ENCODE data around the gene KCNJ2.

Gene KCNJ2

DNA sequence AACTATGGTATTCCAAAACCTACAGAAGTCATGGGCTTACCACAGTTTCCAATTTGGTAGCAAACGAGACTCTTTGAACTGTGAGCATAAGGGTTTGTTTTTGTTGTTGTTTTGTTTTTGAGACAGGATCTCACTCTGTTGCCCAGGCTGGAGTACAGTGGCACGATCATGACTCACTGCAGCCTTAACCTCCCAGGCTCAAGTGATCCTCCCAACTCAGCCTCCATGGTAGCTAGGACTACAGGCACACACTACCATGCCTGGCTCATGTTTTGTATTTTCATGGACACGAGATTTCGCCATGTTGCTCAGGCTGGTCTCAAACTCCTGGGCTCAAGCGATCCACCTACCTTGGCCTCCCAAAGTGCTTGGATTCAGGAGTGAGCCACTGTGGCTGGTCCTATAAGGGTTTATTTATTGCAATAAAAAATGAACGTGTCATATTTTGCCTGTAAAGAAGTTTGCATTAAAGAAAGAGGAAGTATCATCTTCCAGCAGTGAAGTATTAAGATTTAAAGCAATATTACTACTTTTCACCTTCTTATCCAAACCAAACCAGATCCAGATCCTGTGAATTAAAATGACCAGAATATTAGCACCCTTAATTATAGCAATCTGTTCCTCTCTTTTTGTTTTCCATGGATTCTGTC lies 37.2 kb downstream of the KCNJ2 start:
- DNase-seq: no peak

DNA sequence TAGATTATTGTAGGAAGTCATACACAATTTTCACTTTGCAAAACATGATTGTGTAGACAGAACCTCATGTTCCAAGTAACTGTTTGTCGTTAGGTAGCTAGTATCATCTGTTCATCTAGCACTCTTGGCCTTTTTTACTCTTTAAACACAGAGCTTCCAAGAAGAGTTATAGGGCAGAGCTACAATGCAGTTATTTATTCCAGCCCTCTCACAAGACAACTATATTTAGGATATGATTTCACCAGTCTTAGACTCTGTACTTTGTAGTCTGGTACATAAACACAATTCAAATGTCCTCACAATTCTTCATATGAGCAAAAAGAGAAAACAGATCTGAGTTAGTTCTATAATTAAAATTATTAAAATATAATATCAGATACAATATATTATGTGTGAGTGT lies 37.9 kb downstream of the KCNJ2 start:
- no peak for DNase-seq

GRCh38 chr17:70208080-70208794 lies 38.9 kb downstream of the KCNJ2 start:
- no peak for DNase-seq

DNA sequence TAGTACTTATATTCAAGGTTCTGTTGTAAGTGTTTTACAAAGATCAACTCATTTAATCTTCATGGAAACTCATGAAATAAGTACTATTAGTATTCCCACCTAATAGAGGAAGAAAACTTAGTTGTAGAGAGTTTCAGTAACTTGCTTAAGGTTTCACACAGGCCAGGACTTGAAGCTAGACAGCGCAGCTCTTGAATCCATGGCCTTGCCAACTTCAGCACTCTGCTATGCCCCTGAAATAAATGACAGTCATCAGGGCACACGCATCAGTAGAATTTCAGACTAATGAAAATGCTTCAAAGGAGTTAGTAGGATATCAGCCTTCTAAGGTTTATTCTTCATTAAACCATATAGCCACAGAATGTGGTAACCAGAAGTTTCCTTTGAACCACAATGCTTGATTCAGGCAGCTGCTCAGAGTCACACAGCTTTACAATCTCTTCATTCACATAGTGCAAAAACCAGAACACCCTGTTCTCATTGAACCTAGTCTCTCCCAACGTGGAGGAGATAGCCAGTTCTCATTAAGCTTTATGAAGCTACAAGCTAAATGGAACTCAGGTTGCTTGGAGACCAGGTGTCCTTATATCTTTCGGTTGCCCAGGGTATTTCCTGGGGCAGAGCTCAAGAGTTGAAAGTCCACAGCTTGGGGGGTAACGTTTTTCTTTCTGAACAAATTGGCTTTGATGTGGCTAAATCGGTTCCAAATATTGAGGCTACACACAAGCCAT lies 39.7 kb downstream of the KCNJ2 start:
- DNase-seq: no peak

DNA sequence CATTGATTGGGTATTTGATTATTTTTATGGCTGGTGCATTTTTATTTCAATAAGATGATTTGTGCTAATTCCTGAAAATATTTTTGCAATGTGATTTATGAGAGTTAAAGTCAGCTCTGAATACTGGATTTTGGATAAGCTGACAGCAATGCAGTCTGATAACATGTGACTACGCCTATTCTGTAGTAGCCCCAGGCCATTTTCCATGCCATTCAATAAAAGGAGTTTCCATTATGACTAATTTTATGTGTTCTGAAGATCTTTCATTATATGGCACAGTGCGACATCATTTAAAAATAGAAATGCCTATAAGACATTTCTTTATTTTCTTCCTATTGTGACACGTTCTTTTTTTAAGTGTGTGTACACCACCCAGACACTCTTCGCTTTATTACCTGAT lies 46.3 kb downstream of the KCNJ2 start:
- no peak for DNase-seq

DNA sequence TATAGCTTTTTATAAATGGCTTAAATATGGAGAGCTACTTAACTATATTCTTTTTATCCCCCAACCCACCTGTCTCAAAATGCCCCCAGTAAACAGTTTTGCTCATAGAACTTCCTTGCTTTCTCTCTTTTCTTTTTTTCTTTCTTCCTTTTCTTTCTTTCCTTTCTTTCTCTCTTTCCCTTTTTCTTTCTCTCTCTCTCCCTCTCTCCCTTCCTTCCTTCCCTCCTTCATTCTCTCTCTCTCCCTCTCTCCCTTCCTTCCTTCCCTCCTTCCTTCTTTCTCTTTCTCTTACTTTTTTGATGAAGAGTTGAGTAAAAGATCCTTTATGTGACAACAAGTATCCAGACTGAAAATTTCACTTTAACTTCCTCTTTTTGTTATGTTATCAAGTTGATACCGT lies 48.2 kb downstream of the KCNJ2 start:
- DNase-seq: no peak

DNA sequence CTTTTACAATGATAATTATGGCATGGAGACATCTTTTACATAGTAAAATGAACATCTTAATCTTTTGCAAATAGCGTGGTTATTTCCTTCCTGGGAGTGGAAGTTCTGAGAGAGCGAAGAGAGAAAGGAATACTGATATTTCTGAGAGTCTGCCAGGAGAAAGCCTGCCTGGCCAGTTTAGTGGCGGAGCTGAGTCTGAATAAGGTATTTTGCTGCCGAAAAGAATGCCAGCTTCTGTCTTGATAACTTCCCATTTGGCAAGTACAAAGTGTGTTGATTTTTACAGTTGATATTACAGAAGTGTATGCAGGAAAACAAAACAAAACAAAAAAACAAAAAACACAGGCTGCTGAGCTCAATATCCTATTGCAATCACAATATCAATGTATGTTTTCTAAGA lies 55.9 kb downstream of the KCNJ2 start:
- DNase-seq: no peak
